Heart right ventricle (tissue), 16 donors: ENCODE results near the gene SGK2. TPM values are rescaled to one million over a fixed set of nuclear protein-coding genes. Genes with fewer than 3 reads are reported as not detected.
"Not testable (repeated sequence)": the region's sequence is repeated elsewhere in the genome, so short reads cannot be mapped to it uniquely, and the experiment has no call there.

ENCODE experiments used
- ATAC-seq, 8 donors: fragments of 200-7000 bp; cut with Tn5 transposase; one replicate each; pipeline ENCODE4 v1.9.1; 2020; ENCODE audit warnings: mild to moderate bottlenecking in 8 of 8, moderate library complexity in 8 of 8, moderate number of reproducible peaks in 1 of 8
- DNase-seq, 2 donors: peaks; one replicate each; pipeline ENCODE4 v3.0.0-alpha.2; 2020
- H3K27ac ChIP-seq, 10 donors: fragments of 200-600 bp; sonication (generic) in 2 of 10; one replicate each; pipeline versions ENCODE4 v1.5.0 to v1.8.0; 2020 to 2022; ENCODE audit warnings: mild to moderate bottlenecking in 3 of 10
- H3K27me3 ChIP-seq, 7 donors: fragments of 200-600 bp; one replicate each; pipeline ENCODE4 v1.8.0; 2021 to 2022; ENCODE audit warnings: mild to moderate bottlenecking in 2 of 7
- H3K36me3 ChIP-seq, 9 donors: fragments of 200-600 bp; sonication (generic) in 1 of 9; one replicate each; pipeline versions ENCODE4 v1.5.0 to v1.8.0; 2020 to 2022; ENCODE audit warnings: mild to moderate bottlenecking in 2 of 9
- H3K4me1 ChIP-seq, 9 donors: fragments of 200-600 bp; sonication (generic) in 1 of 9; one replicate each; pipeline versions ENCODE4 v1.5.0 to v1.8.0; 2020 to 2022; ENCODE audit warnings: mild to moderate bottlenecking in 4 of 9
- H3K4me3 ChIP-seq, 10 donors: fragments of 200-600 bp; sonication (generic) in 2 of 10; one replicate each; pipeline versions ENCODE4 v1.5.0 to v1.8.0; 2020 to 2022; ENCODE audit warnings: mild to moderate bottlenecking in 7 of 10, moderate library complexity in 2 of 10
- H3K9me3 ChIP-seq, 11 donors: fragments of 200-600 bp in 10 of 11; sonication (generic) in 2 of 11; one replicate each; pipeline versions ENCODE4 v1.5.0 to v1.8.0; 2013 to 2022; ENCODE audit warnings: mild to moderate bottlenecking in 2 of 11, control low read depth in 1 of 11, moderate library complexity in 1 of 11
- WGBS, 2 donors: extraction: QIAGEN DNeasy Blood & Tissue Kit; methylation state at CpG; one replicate each; pipeline ENCODE4 v1.1.7; 2013; ENCODE audit warnings: inconsistent platforms in 1 of 2; 5-methylcytosine and 5-hydroxymethylcytosine counted together
- intact Hi-C, 10 donors: fragments of 100-400 bp; cut with DNase I; formaldehyde crosslinking; loops; one replicate each; pipeline versions ENCODE4 v1.11.1 to v1.14.2; 2022
- polyA plus RNA-seq, 2 donors: library from polyadenylated mRNA; stranded (reverse); fragments of 200-250 nt; gene quantifications; one replicate each; pipeline ENCODE4 v1.2.3, GENCODE V29; 2013
- total RNA-seq, 10 donors: library from RNA; stranded (reverse); fragmentation: NEBNext Ultra II Directional in 3 of 10; extraction: Animal tissue kit (Norgen Biotek cat#: 25700) in 3 of 10; gene quantifications; one replicate each; pipeline versions ENCODE4 v1.2.1 to v1.2.4, GENCODE V29; 2021 to 2023
- TF ChIP-seq, protein P1 (sequence below), 9 donors: fragments of 200-600 bp; sonication (generic) in 2 of 9; IDR thresholded peaks; one replicate each; pipeline versions ENCODE4 v1.5.0 to v1.8.0; 2021 to 2022; ENCODE audit warnings: antibody characterized with exemption in 9 of 9, mild to moderate bottlenecking in 5 of 9, moderate library complexity in 1 of 9
- donor health status: Arrhythmogenic right ventricular cardiomyopathy.
- donor health status: ischemic (EF 13 %, LVEDD 7.1; RV severe dilation, severe dysfunction).
- donor health status: healthy with polysubstance abuse.
- donor health status: DM: no; HTN: yes; CAD: no.
- donor health status: DM: no; HTN: no; CAD: no.
- donor health status: ischemic (EF 25% LVEDD 6.9; RV normal size, moderate dysfunction).
- donor health status: ischemic (EF 25% LVEDD 5.7; RV mildly dilated, moderate dysfunction).
- donor health status: healthy.
- donor health status: DM: yes; HTN: yes; CAD: no.
- donor health status: Ischemic cardiomyopathy.
- donor health status: ischemic (EF 35%, LVEDD 5.7; RV mildly dilated, moderate dysfunction).
- donor health status: nonischemic (EF 11% LVEDD 7.7; RV severe dilation, severe dysfunction).
- donor health status: DM: yes; HTN: yes; CAD: no.
- donor health status: PGD.
- donor health status: ischemic (EF 29% LVEDD 5.4; RV normal size, mild dysfunction).
- donor health status: nonischemic (EF 23%, LVEDD 6.1; RV moderate dilation, normal function).

The SGK2 gene
- total and polyA plus RNA-seq, 12 donors = 0.09 to 3.1 (median 0.45) TPM; not detected in 3

DNA sequence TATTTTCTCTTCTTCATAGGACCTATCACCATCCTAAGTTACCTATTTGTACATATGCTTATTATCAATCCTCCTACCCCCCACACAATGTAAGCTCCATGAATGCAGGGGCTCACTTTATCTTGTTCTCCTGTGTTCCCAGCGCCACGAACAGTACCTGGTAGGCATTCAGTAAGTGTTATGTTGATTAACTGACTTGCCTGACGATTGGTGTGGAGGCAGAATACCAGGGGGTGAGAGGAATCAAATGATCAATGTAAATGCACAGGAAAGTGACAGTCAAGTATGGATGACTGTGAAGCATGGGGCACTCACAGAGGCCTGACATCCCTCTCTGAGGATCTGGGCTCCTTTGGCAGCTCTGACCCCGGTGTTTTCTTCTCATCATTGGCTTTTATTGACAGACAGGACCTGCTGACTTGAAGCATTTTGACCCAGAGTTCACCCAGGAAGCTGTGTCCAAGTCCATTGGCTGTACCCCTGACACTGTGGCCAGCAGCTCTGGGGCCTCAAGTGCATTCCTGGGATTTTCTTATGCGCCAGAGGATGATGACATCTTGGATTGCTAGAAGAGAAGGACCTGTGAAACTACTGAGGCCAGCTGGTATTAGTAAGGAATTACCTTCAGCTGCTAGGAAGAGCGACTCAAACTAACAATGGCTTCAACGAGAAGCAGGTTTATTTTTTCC is 25.8 kb downstream of the SGK2 start:
- 56 to 66% methylated on average over 7 of the region's 7 CpGs for WGBS, 2 donors
- DNase-seq = no peak
- Histone ChIP-seq H3K36me3 (no peaks in the 10 kb centered on the region), H3K27me3 (no peaks in the 10 kb centered on the region), H3K27ac (no peak overlapping the region), H3K9me3 (no peaks in the 10 kb centered on the region), H3K4me3 (no peak overlapping the region), H3K4me1 (peaks cover 0 to 14% (median under 1%) of the 10 kb centered on the region in 9 donors)
- no peak for ATAC-seq
- TF ChIP-seq, protein P1, sequence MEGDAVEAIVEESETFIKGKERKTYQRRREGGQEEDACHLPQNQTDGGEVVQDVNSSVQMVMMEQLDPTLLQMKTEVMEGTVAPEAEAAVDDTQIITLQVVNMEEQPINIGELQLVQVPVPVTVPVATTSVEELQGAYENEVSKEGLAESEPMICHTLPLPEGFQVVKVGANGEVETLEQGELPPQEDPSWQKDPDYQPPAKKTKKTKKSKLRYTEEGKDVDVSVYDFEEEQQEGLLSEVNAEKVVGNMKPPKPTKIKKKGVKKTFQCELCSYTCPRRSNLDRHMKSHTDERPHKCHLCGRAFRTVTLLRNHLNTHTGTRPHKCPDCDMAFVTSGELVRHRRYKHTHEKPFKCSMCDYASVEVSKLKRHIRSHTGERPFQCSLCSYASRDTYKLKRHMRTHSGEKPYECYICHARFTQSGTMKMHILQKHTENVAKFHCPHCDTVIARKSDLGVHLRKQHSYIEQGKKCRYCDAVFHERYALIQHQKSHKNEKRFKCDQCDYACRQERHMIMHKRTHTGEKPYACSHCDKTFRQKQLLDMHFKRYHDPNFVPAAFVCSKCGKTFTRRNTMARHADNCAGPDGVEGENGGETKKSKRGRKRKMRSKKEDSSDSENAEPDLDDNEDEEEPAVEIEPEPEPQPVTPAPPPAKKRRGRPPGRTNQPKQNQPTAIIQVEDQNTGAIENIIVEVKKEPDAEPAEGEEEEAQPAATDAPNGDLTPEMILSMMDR (IDR thresholded peaks at IDR 0.05) = no peak
- intact Hi-C loops = loop anchor here in 2 of 10 donors (10.0 kb wide), 1 partner anchor 130 kb away; the partner anchor contains the start of gene SRSF6 (in 2 of the 2)

DNA sequence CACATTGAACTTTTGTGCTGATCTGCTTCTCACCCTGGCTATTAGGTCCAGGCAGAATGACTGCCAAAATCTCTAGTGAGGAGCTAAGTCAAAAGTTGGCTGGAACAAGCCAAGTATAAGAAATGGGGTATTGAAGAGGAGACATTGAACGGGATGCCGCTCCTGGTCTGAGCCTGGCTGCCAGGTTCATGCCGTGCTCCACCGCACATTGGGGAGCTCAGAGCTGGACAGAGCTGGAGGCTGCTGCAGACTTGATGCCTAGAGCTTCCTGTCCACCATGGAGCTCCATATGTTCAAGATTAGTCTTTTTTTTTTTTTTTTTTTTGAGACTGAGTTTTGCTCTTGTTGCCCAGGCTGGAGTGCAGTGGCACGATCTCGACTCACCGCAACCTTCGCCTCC is 27.8 kb downstream of the SGK2 start:
- no peaks in the 10 kb centered on the region for H3K9me3 ChIP-seq
- intact Hi-C loops = loop anchor here in 2 of 10 donors (10.0 kb wide), 1 partner anchor 132 kb away; the partner anchor contains the start of gene SRSF6 (in 2 of the 2)
- H3K27me3 ChIP-seq = no peaks in the 10 kb centered on the region
- peaks cover 0 to 23% (median 6%) of the 10 kb centered on the region in 9 donors for H3K4me1 ChIP-seq
- H3K4me3 ChIP-seq = no peak overlapping the region
- ATAC-seq = no peak
- no peak for DNase-seq
- 87 to 90% methylated on average over 8 of the region's 8 CpGs for WGBS, 2 donors
- TF ChIP-seq, protein P1 (IDR thresholded peaks at IDR 0.05) = no peak
- no peak overlapping the region for H3K27ac ChIP-seq
- H3K36me3 ChIP-seq = no peaks in the 10 kb centered on the region

DNA sequence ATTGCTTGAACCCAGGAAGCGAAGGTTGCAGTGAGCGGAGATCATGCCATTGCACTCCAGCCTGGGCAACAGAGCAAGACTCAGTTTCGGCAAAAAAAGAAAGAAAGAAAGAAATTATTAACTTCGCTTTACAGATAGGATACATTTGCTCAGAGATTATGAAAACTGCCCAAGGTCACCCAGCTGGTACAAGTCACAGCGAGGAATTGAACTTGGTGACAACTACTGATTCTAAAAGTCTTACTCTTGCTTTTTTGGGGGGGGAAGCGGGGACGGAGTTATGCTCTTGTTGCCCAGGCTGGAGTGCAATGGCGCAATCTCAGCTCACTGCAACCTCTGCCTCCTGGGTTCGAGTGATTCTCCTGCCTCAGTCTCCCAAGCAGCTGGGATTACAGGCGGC is 29.7 kb downstream of the SGK2 start:
- not testable (repeated sequence) for DNase-seq

DNA sequence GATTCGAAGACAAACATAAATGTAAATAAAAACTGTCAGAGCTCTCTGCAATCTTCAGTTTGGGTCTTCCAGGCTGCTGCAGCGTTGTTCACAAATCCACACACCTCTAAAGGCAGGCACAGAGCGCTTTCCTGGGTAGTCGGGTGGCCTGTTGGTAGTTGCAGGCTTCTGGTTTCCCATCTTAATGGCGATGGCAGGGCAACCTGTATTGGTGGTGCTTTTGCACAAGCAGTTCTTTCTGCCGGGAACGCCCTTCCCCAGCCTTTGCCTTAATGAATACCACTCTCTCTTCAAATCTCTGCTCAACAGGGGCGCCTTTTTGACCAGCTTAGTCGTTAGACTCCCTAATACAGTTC is 31.2 kb downstream of the SGK2 start:
- intact Hi-C loops = loop anchor here in 4 of 10 donors (5.0 to 10.0 kb wide), 3 partner anchors 53 to 133 kb away; partner anchors contain the start of gene SRSF6 (in 1 of the 4)
- peaks cover 0 to 17% (median 3%) of the 10 kb centered on the region in 9 donors for H3K36me3 ChIP-seq
- peak overlapping the region; percentile 44 to 92 (median 86) for H3K27ac ChIP-seq
- peak in 5 of 8 donors; percentile 24 to 34 (median 31) for ATAC-seq
- TF ChIP-seq, protein P1 (IDR thresholded peaks at IDR 0.05) = no peak
- peak overlapping the region; percentile 60 to 97 (median 90) for H3K4me3 ChIP-seq
- WGBS, 2 donors = 29 to 30% methylated on average over 9 of the region's 9 CpGs
- DNase-seq = peak in 1 of 2 donors; percentile 10
- no peaks in the 10 kb centered on the region for H3K9me3 ChIP-seq
- H3K27me3 ChIP-seq = no peaks in the 10 kb centered on the region
- H3K4me1 ChIP-seq = peaks cover 0 to 20% (median 13%) of the 10 kb centered on the region in 9 donors

More for the DNA sequence above, 29.7 kb downstream of the SGK2 start:
- peaks cover 0 to 28% (median 13%) of the 10 kb centered on the region in 9 donors for H3K4me1 ChIP-seq
- not testable (repeated sequence) for ATAC-seq, H3K27ac ChIP-seq, H3K9me3 ChIP-seq, H3K27me3 ChIP-seq, H3K36me3 ChIP-seq, H3K4me3 ChIP-seq
- WGBS, 2 donors = 93 to 94% methylated on average over 10 of the region's 10 CpGs
- intact Hi-C loops = loop anchor here in 2 of 10 donors (10.0 kb wide), 1 partner anchor 134 kb away; the partner anchor contains the start of gene SRSF6 (in 2 of the 2)
